ENCODE results near the gene UBE2L3. TPM values are rescaled to one million over a fixed set of nuclear protein-coding genes. Genes with fewer than 3 reads are reported as not detected.
A peak's percentile ranks its signal among the peaks of the same experiment; 100 is the strongest.

The UBE2L3 gene
- total and polyA plus RNA-seq, 2 of the 13 experiments (the other 11 are each of a cell fraction or from before 2014, with no cell fraction given): 30.2 to 58.1 TPM

DNA sequence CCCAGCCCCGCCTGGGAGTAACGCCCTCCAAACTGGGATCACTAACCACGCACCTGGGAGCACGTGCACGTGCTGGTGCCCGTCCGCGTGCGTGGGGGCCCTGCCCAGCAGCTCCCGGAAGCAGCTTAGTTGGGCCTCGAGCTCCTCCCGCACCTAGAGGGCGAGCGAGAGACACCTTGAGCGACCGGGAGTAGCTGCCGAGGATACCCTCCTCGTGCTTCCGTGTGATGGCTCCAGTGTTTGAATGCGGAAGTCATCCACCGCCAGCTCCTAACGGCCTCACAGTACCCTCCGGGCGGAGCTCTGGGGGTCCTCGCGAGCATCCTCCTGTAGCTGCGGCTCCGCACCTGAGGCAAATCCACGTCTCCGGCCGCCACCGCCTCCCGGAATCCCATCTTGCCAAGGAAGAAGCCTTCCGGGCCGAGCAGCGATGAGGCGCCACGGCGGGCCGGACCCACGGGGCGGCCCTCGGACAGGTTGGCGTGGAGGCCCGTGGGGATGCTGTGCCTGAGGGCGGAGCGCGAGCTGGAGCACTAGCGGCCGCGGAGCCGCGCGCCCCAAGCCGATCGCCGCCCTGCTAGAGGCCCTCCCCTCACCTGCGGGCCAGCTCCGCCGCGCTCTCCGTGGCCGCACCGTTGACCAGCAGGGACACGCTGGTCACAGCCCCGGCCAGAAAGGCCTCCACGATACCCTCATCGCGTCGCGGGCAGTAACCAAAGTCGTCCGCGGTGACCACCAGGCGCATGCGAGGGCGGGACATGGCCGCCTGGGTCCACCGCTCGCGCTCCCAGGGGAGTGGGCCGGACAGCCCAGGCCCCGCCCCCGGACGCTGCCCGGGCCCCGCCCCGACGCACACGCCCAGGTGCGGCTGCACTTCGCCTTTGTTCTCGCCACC lies 62.0 kb downstream of the UBE2L3 start, which contains the start of gene YDJC (continued):
- no peak for TF ChIP-seq ZFP62 (CRISPR knock-in tag; IDR thresholded peaks at IDR 0.05)
- TF ChIP-seq ZNF136 (CRISPR knock-in tag; IDR thresholded peaks at IDR 0.05; ENCODE audit: low read depth): no peak
- peak; percentile 80; the same call in 1 of the 2 replicates for TF ChIP-seq BORCS8-MEF2B (CRISPR knock-in tag; IDR thresholded peaks at IDR 0.05)
- TF ChIP-seq, protein P1, sequence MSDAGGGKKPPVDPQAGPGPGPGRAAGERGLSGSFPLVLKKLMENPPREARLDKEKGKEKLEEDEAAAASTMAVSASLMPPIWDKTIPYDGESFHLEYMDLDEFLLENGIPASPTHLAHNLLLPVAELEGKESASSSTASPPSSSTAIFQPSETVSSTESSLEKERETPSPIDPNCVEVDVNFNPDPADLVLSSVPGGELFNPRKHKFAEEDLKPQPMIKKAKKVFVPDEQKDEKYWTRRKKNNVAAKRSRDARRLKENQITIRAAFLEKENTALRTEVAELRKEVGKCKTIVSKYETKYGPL (CRISPR knock-in tag; IDR thresholded peaks at IDR 0.05): peak; percentile 85
- peak; percentile 65 for TF ChIP-seq ATF7-NPFF (CRISPR knock-in tag; IDR thresholded peaks at IDR 0.05; ENCODE audit: low read depth)
- peak; percentile 91 for TF ChIP-seq ZFP82 (CRISPR knock-in tag; IDR thresholded peaks at IDR 0.05; ENCODE audit: borderline replicate concordance)
- no peak for TF ChIP-seq ZNF530 (CRISPR knock-in tag; IDR thresholded peaks at IDR 0.05; ENCODE audit: low read depth)
- peak; percentile 81; the same call in 1 of the 2 replicates for TF ChIP-seq SRY (CRISPR knock-in tag; IDR thresholded peaks at IDR 0.05)
- peak; percentile 57; the same call in 1 of the 2 replicates for TF ChIP-seq ZMAT3 (CRISPR knock-in tag; conservative IDR thresholded peaks at IDR 0.05)
- peak; percentile 66; the same call in 1 of the 2 replicates for TF ChIP-seq MED13 (CRISPR knock-in tag; IDR thresholded peaks at IDR 0.05)
- TF ChIP-seq ZNF10 (CRISPR knock-in tag; IDR thresholded peaks at IDR 0.05; ENCODE audit: borderline replicate concordance, low read depth): no peak
- TF ChIP-seq, protein P2, sequence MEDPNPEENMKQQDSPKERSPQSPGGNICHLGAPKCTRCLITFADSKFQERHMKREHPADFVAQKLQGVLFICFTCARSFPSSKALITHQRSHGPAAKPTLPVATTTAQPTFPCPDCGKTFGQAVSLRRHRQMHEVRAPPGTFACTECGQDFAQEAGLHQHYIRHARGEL (CRISPR knock-in tag; IDR thresholded peaks at IDR 0.05): peak; percentile 92
- TF ChIP-seq SP1 (IDR thresholded peaks at IDR 0.05): no peak
- TF ChIP-seq SP1 (CRISPR knock-in tag; IDR thresholded peaks at IDR 0.05): peak; percentile 94
- TF ChIP-seq EZH2 (conservative IDR thresholded peaks at IDR 0.05; ENCODE audit: low read depth, low read length): no peak
- peak; percentile 58; the same call in 1 of the 2 replicates for TF ChIP-seq ZNF441 (CRISPR knock-in tag; IDR thresholded peaks at IDR 0.05; ENCODE audit: borderline replicate concordance)
- TF ChIP-seq ZNF337 (CRISPR knock-in tag; IDR thresholded peaks at IDR 0.05; ENCODE audit: borderline replicate concordance, low read depth): no peak
- TF ChIP-seq, protein P3, sequence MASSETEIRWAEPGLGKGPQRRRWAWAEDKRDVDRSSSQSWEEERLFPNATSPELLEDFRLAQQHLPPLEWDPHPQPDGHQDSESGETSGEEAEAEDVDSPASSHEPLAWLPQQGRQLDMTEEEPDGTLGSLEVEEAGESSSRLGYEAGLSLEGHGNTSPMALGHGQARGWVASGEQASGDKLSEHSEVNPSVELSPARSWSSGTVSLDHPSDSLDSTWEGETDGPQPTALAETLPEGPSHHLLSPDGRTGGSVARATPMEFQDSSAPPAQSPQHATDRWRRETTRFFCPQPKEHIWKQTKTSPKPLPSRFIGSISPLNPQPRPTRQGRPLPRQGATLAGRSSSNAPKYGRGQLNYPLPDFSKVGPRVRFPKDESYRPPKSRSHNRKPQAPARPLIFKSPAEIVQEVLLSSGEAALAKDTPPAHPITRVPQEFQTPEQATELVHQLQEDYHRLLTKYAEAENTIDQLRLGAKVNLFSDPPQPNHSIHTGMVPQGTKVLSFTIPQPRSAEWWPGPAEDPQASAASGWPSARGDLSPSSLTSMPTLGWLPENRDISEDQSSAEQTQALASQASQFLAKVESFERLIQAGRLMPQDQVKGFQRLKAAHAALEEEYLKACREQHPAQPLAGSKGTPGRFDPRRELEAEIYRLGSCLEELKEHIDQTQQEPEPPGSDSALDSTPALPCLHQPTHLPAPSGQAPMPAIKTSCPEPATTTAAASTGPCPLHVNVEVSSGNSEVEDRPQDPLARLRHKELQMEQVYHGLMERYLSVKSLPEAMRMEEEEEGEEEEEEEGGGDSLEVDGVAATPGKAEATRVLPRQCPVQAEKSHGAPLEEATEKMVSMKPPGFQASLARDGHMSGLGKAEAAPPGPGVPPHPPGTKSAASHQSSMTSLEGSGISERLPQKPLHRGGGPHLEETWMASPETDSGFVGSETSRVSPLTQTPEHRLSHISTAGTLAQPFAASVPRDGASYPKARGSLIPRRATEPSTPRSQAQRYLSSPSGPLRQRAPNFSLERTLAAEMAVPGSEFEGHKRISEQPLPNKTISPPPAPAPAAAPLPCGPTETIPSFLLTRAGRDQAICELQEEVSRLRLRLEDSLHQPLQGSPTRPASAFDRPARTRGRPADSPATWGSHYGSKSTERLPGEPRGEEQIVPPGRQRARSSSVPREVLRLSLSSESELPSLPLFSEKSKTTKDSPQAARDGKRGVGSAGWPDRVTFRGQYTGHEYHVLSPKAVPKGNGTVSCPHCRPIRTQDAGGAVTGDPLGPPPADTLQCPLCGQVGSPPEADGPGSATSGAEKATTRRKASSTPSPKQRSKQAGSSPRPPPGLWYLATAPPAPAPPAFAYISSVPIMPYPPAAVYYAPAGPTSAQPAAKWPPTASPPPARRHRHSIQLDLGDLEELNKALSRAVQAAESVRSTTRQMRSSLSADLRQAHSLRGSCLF (CRISPR knock-in tag; IDR thresholded peaks at IDR 0.05; ENCODE audit: borderline replicate concordance): peak; percentile 94
- TF ChIP-seq HOXA3 (CRISPR knock-in tag; IDR thresholded peaks at IDR 0.05): peak; percentile 94
- TF ChIP-seq, protein P4, sequence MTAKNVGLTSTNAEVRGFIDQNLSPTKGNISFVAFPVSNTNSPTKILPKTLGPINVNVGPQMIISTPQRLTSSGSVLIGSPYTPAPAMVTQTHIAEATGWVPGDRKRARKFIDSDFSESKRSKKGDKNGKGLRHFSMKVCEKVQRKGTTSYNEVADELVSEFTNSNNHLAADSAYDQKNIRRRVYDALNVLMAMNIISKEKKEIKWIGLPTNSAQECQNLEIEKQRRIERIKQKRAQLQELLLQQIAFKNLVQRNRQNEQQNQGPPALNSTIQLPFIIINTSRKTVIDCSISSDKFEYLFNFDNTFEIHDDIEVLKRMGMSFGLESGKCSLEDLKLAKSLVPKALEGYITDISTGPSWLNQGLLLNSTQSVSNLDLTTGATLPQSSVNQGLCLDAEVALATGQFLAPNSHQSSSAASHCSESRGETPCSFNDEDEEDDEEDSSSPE (CRISPR knock-in tag; IDR thresholded peaks at IDR 0.05): peak; percentile 87
- TF ChIP-seq ZNF766 (CRISPR knock-in tag; IDR thresholded peaks at IDR 0.05; ENCODE audit: borderline replicate concordance): peak; percentile 96
- TF ChIP-seq ZNF292 (CRISPR knock-in tag; IDR thresholded peaks at IDR 0.05; ENCODE audit: borderline replicate concordance, low read depth): no peak
- no peak for TF ChIP-seq DNMT1 (CRISPR knock-in tag; IDR thresholded peaks at IDR 0.05)
